NCI-H748 treated with DMSO at 0.1 percent for 48 hours (cell line): ENCODE results near the gene MPDZ.

ENCODE experiments used
- DNase-seq: peaks from one replicate; lab custom pipeline; 2025; lab: John Stamatoyannopoulos, UW

The MPDZ gene

GRCh38 chr9:13083366-13083765 lies 196.1 kb downstream of the MPDZ start:
- no peak for DNase-seq

- DNase-seq: no peak
These were observed 196.7 kb downstream of the MPDZ start for GRCh38 chr9:13082796-13083195.

GRCh38 chr9:13078164-13078563 lies 201.3 kb downstream of the MPDZ start:
- DNase-seq: no peak

- DNase-seq: no peak
These were observed 202.9 kb downstream of the MPDZ start for GRCh38 chr9:13076616-13077015.

- DNase-seq: no peak
These were observed 207.6 kb downstream of the MPDZ start for GRCh38 chr9:13071921-13072320.

- no peak for DNase-seq
These were observed 208.6 kb downstream of the MPDZ start for GRCh38 chr9:13070612-13071595.

- DNase-seq: no peak
These were observed 210.0 kb downstream of the MPDZ start for GRCh38 chr9:13069498-13069897.

- no peak for DNase-seq
These were observed 214.8 kb downstream of the MPDZ start for GRCh38 chr9:13064676-13065075.

- DNase-seq: no peak
These were observed 215.5 kb downstream of the MPDZ start for GRCh38 chr9:13063880-13064459.

GRCh38 chr9:13061390-13061789 lies 218.1 kb downstream of the MPDZ start:
- no peak for DNase-seq
